ENCODE data around the gene WWOX. TPM values are rescaled to one million over a fixed set of nuclear protein-coding genes. Genes with fewer than 3 reads are reported as not detected.

Gene WWOX
- total RNA-seq, 6 experiments from 2014 or later = 13.0 to 24.3 (median 16.5) TPM

- 67% methylated on average over 3 of the region's 3 CpGs for WGBS (ENCODE audit: insufficient coverage, low coverage, low lambda C conversion rate, missing lambda C conversion rate)
- no peak overlapping the region for H3K27ac ChIP-seq
- no peaks in the 10 kb centered on the region for H3K36me3 ChIP-seq
- H3K9me3 ChIP-seq = no peaks in the 10 kb centered on the region
- TF ChIP-seq POLR2A (IDR thresholded peaks at IDR 0.05) (no peak), CTCF (IDR thresholded peaks at IDR 0.05) (no peak)
- peaks cover 0 to 5% (median 0%) of the 10 kb centered on the region in 4 donors for H3K4me1 ChIP-seq
- no peaks in the 10 kb centered on the region for H3K27me3 ChIP-seq
- no peak for DNase-seq
- intact Hi-C loops (cut with DNase I) = no loop called here
- no peak for ATAC-seq
- H3K4me3 ChIP-seq = no peak overlapping the region
These were observed 520.4 kb downstream of the WWOX start for GRCh38 chr16:78619811-78620210.

DNA sequence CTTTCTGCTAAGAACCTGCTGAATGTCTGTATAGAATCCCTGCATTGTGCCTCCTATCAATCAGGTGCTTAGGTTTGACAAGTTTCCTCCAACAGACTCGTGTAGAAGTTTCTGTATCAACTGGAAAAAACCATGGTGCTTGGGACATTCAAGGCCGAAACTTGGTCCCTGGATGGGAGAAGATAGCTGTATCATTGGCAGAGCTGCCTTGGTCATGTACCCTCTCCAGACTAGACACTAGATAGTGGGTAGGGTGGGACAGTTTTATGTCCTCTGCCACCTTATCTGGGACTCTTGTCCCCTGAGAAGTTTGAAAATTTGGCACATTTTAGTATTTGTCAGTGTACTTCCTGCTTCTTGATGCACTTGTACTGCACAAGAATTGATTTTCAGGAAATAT, 520.8 kb downstream of the WWOX start:
- intact Hi-C loops (cut with DNase I) = no loop called here
- no peaks in the 10 kb centered on the region for H3K9me3 ChIP-seq
- H3K27me3 ChIP-seq = no peaks in the 10 kb centered on the region
- no peak for DNase-seq
- TF ChIP-seq CTCF (IDR thresholded peaks at IDR 0.05) (no peak), POLR2A (IDR thresholded peaks at IDR 0.05) (no peak)
- H3K4me1 ChIP-seq = peaks cover 0 to 5% (median 0%) of the 10 kb centered on the region in 4 donors
- 71% methylated on average over 2 of the region's 2 CpGs for whole genome bisulfite sequencing (ENCODE audit: insufficient coverage, low coverage, low lambda C conversion rate, missing lambda C conversion rate)
- H3K36me3 ChIP-seq = no peaks in the 10 kb centered on the region
- H3K27ac ChIP-seq = no peak overlapping the region
- no peak overlapping the region for H3K4me3 ChIP-seq
- ATAC-seq = no peak

DNA sequence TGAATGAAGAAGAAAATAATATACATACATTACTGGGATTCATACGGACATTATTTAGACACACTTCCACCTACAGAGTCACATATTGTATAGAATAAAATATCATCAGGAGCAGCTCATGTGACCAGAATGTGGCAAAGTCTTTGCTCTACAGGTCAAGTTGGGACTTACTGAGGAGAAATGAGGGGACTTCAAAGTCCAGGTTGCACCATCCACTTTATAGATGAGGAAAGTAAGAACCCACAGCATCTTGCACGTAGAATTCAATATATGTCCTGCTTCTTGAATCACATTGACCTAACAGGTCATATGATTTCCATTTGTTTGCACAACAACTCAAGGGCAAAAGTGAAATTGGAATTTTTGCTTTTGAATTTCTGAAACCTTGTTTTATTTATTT, 524.3 kb downstream of the WWOX start:
- TF ChIP-seq CTCF (IDR thresholded peaks at IDR 0.05) = no peak
- TF ChIP-seq POLR2A (IDR thresholded peaks at IDR 0.05) = no peak
- H3K4me1 ChIP-seq = peaks cover 0 to 5% (median 0%) of the 10 kb centered on the region in 4 donors
- WGBS (ENCODE audit: insufficient coverage, low coverage, low lambda C conversion rate, missing lambda C conversion rate) = 61% methylated on average over 2 of the region's 2 CpGs
- no peaks in the 10 kb centered on the region for H3K36me3 ChIP-seq
- no peaks in the 10 kb centered on the region for H3K9me3 ChIP-seq
- intact Hi-C loops (cut with DNase I) = no loop called here
- no peak overlapping the region for H3K27ac ChIP-seq
- DNase-seq = no peak
- no peak overlapping the region for H3K4me3 ChIP-seq
- ATAC-seq = peak in 1 of 4 donors; percentile 42
- H3K27me3 ChIP-seq = no peaks in the 10 kb centered on the region

DNA sequence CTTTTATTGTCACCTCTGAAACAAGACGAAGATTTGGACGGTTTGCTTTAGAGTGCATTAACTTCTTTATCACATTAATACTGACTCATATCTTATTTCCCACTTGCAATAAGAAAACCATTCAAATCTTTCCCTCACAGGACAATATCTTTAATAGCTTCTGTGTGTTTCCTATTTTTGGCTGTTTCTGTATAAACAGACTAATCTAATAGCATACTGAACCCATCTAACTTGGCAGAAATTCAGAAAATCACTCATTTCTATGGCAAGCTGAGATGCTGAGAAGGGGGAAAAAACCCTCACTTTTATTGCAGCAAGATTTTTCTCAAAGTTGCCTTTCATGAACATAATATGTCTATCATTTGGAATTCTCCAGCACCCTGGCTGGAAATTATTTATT, 524.9 kb downstream of the WWOX start:
- no peak for ATAC-seq

More for the DNA sequence above, 524.9 kb downstream of the WWOX start:
- Histone ChIP-seq H3K9me3 (no peaks in the 10 kb centered on the region), H3K4me3 (no peak overlapping the region), H3K27me3 (no peaks in the 10 kb centered on the region), H3K36me3 (no peaks in the 10 kb centered on the region), H3K4me1 (peaks cover 0 to 5% (median 0%) of the 10 kb centered on the region in 4 donors), H3K27ac (no peak overlapping the region)
- no peak for DNase-seq
- TF ChIP-seq CTCF (IDR thresholded peaks at IDR 0.05) (no peak), POLR2A (IDR thresholded peaks at IDR 0.05) (no peak)
- intact Hi-C loops (cut with DNase I) = no loop called here
- 52% methylated on average over 2 of the region's 2 CpGs for WGBS (ENCODE audit: insufficient coverage, low coverage, low lambda C conversion rate, missing lambda C conversion rate)

Measured in right lobe of liver (tissue), 6 donors.